Panc1 (cell line): Measurements from ENCODE around the gene TMEM236. TPM values are rescaled to one million over a fixed set of nuclear protein-coding genes. Genes with fewer than 3 reads are reported as not detected.

Experiments
- ATAC-seq: fragments of 200-7000 bp; cut with Tn5 transposase; 2 replicates; pipeline ENCODE4 v1.9.1; 2020; ENCODE audit warnings: mild to moderate bottlenecking, moderate library complexity
- BruUV-seq: library from RNA; stranded (reverse); fragments of 400-500 nt; replicated peaks from 2 replicates; lab custom pipeline; 2021; lab: Mats Ljungman, UMichigan
- CTCF ChIA-PET: fragments of 300-600 bp; sonication (Branson Sonifier 250); formaldehyde crosslinking; loops from one replicate; lab custom pipeline; 2022; ENCODE audit warnings: antibody characterized with exemption; lab: Charles Lee
- POLR2A ChIA-PET: fragments of 300-600 bp; sonication (Branson Sonifier 250); formaldehyde crosslinking; loops from one replicate; lab custom pipeline; 2022; ENCODE audit warnings: antibody characterized with exemption; lab: Charles Lee
- DNase-seq: peaks from one replicate; pipeline ENCODE4 v3.0.0-alpha.2; 2010; ENCODE audit warnings: low read depth, low spot score
- H3K27ac ChIP-seq: 2 replicates; pipeline ENCODE4 v1.5.1; 2011; ENCODE audit warnings: mild to moderate bottlenecking, low read length, inconsistent platforms
- H3K27me3 ChIP-seq: fragments of 200-500 bp; sonication (Bioruptor generic); 2 replicates; pipeline ENCODE4 v1.6.0; 2014; ENCODE audit warnings: low read length, inconsistent platforms; ENCODE audit not compliant: control insufficient read depth, insufficient read depth
- H3K36me3 ChIP-seq: fragments of 200-500 bp; sonication (Bioruptor generic); 2 replicates; pipeline ENCODE4 v1.5.1; 2014; ENCODE audit warnings: inconsistent platforms, mild to moderate bottlenecking, low read length, moderate library complexity; ENCODE audit not compliant: control insufficient read depth, insufficient read depth
- H3K4me1 ChIP-seq: 2 replicates; pipeline ENCODE4 v1.5.1; 2011; ENCODE audit warnings: inconsistent platforms, mild to moderate bottlenecking, low read length, moderate library complexity; ENCODE audit not compliant: control insufficient read depth, insufficient read depth
- H3K4me3 ChIP-seq, 2 experiments: 2 replicates each; pipeline ENCODE4 v1.5.1; 2011 to 2012; ENCODE audit warnings: low read depth in 2 of 2, low read length in 2 of 2, mild to moderate bottlenecking in 2 of 2, inconsistent platforms in 1 of 2, moderate library complexity in 1 of 2
- H3K9me3 ChIP-seq: fragments of 200-500 bp; sonication (Bioruptor generic); 2 replicates; pipeline ENCODE4 v1.5.1; 2014; ENCODE audit warnings: low read depth, mild to moderate bottlenecking, inconsistent platforms, low read length, moderate library complexity; ENCODE audit not compliant: control insufficient read depth, insufficient read depth
- POLR2AphosphoS5 ChIP-seq: IDR thresholded peaks from 2 replicates; pipeline ENCODE4 v1.6.1; 2012; ENCODE audit warnings: mild to moderate bottlenecking, low read depth, low read length, moderate library complexity
- SIN3A ChIP-seq: IDR thresholded peaks from 2 replicates; pipeline ENCODE4 v1.6.1; 2012; ENCODE audit warnings: low read depth, mild to moderate bottlenecking, low read length, moderate library complexity, borderline replicate concordance; ENCODE audit not compliant: insufficient read depth
- TCF7L2 ChIP-seq: IDR thresholded peaks from 2 replicates; pipeline ENCODE4 v1.6.1; 2011; ENCODE audit warnings: mild to moderate bottlenecking, low read depth, low read length, inconsistent platforms
- in situ Hi-C: cut with HindIII; loops from 2 replicates; pipeline ENCODE4 v1.10.0; 2016; ENCODE audit warnings: low sequenced_read_pairs, low pct_unique_long_range_greater_than_20kb
- intact Hi-C: fragments of 100-400 bp; cut with micrococcal nuclease; formaldehyde crosslinking; loops from one replicate; pipeline ENCODE4 v1.10.0; 2022; ENCODE audit not compliant: unreplicated experiment
- total RNA-seq: library from RNA; stranded (reverse); gene quantifications from one replicate; pipeline ENCODE4 v1.2.1, GENCODE V29; 2021; ENCODE audit not compliant: unreplicated experiment
- TF ChIP-seq, protein P1 (sequence below): fragments of 450-650 bp; IDR thresholded peaks from 2 replicates; pipeline ENCODE4 v1.5.1; 2017; ENCODE audit warnings: mild to moderate bottlenecking
- TF ChIP-seq, protein P2 (sequence below), 2 experiments: IDR thresholded peaks; 2 replicates each; pipeline ENCODE4 v1.6.1; 2011 to 2012; ENCODE audit warnings: low read depth in 2 of 2, control low read depth in 1 of 2, low read length in 1 of 2, mild to moderate bottlenecking in 1 of 2, moderate library complexity in 1 of 2; ENCODE audit not compliant: insufficient read depth in 1 of 2

Gene TMEM236
- total RNA-seq, 1 experiment from 2014 or later = 0.05 TPM

DNA sequence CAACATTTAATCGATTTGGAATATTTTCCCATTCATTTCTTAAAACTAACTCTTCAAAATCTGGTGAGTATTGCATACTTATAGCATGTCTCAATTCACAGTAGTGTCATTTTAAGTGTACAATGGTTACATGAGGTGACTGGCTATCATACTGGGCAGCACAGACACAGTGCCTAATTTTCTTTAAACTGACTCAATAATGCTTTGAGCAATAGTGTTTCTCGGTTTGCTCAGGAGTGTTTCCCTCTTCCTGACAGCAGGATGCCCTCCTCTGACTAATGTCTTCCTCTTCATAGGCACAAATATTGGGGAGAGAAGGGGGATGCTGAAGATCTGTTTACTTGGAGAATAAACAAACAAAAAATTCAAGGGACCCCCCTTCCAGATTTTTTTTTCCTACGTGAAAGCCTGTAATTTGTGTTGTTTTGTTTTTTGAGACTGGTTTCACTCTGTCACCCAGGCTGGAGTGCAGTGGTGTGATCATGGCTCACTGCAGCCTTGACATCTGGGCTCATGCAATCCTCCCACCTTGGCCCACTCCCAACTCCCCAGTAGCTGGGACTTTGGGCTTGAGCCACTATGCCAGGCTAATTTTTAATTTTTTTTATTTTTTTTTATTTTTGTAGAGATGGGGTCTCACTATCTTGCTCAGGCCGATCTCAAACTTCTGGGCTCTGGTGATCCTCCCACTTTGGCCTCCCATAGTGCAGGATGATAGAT lies 59.3 kb downstream of the TMEM236 start:
- no peaks in the 10 kb centered on the region for H3K27me3 ChIP-seq
- POLR2A ChIA-PET = no interaction called here
- no peaks in the 10 kb centered on the region for H3K4me1 ChIP-seq
- no peak overlapping the region for H3K4me3 ChIP-seq
- no TSS peak for BruUV-seq
- no peak for DNase-seq
- ATAC-seq = no peak
- H3K36me3 ChIP-seq = no peaks in the 10 kb centered on the region
- H3K27ac ChIP-seq = no peak overlapping the region
- intact Hi-C loops (no loop called here), in situ Hi-C loops (no loop called here)
- H3K9me3 ChIP-seq = no peaks in the 10 kb centered on the region
- TF ChIP-seq, protein P1, sequence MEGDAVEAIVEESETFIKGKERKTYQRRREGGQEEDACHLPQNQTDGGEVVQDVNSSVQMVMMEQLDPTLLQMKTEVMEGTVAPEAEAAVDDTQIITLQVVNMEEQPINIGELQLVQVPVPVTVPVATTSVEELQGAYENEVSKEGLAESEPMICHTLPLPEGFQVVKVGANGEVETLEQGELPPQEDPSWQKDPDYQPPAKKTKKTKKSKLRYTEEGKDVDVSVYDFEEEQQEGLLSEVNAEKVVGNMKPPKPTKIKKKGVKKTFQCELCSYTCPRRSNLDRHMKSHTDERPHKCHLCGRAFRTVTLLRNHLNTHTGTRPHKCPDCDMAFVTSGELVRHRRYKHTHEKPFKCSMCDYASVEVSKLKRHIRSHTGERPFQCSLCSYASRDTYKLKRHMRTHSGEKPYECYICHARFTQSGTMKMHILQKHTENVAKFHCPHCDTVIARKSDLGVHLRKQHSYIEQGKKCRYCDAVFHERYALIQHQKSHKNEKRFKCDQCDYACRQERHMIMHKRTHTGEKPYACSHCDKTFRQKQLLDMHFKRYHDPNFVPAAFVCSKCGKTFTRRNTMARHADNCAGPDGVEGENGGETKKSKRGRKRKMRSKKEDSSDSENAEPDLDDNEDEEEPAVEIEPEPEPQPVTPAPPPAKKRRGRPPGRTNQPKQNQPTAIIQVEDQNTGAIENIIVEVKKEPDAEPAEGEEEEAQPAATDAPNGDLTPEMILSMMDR = no peak
- TF ChIP-seq, protein P2, sequence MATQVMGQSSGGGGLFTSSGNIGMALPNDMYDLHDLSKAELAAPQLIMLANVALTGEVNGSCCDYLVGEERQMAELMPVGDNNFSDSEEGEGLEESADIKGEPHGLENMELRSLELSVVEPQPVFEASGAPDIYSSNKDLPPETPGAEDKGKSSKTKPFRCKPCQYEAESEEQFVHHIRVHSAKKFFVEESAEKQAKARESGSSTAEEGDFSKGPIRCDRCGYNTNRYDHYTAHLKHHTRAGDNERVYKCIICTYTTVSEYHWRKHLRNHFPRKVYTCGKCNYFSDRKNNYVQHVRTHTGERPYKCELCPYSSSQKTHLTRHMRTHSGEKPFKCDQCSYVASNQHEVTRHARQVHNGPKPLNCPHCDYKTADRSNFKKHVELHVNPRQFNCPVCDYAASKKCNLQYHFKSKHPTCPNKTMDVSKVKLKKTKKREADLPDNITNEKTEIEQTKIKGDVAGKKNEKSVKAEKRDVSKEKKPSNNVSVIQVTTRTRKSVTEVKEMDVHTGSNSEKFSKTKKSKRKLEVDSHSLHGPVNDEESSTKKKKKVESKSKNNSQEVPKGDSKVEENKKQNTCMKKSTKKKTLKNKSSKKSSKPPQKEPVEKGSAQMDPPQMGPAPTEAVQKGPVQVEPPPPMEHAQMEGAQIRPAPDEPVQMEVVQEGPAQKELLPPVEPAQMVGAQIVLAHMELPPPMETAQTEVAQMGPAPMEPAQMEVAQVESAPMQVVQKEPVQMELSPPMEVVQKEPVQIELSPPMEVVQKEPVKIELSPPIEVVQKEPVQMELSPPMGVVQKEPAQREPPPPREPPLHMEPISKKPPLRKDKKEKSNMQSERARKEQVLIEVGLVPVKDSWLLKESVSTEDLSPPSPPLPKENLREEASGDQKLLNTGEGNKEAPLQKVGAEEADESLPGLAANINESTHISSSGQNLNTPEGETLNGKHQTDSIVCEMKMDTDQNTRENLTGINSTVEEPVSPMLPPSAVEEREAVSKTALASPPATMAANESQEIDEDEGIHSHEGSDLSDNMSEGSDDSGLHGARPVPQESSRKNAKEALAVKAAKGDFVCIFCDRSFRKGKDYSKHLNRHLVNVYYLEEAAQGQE (IDR thresholded peaks at IDR 0.05; ENCODE audit: insufficient read depth in 1 of 2, low read depth in 2 of 2, low read length in 1 of 2) = no peak
- TF ChIP-seq POLR2AphosphoS5 = no peak
- no peak for TF ChIP-seq TCF7L2
- no peak for TF ChIP-seq SIN3A
- CTCF ChIA-PET = no interaction called here

DNA sequence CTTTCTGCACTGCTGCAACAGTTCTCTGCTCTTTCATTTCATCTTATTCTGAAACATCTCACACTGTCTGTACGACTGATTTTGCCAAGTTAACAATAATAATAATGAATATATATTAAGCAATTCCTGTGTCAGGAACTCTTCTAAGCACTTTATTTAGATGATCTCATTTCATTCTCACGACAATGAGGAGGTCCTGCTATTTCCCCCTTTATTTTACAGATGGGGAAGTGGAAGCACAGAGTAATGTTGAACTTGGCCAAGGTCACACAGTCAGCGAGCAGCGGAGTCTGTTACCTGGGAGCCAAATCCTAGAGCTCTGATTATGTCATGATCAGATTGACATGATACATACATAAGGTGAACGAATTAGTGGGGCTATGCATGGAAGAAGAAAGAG lies 63.0 kb downstream of the TMEM236 start:
- in situ Hi-C loops = no loop called here
- intact Hi-C loops = no loop called here
- POLR2A ChIA-PET = no interaction called here
- H3K4me1 ChIP-seq = no peaks in the 10 kb centered on the region
- no peaks in the 10 kb centered on the region for H3K36me3 ChIP-seq
- BruUV-seq = no TSS peak
- no peak for ATAC-seq
- CTCF ChIA-PET = no interaction called here
- no peaks in the 10 kb centered on the region for H3K9me3 ChIP-seq
- no peak for DNase-seq
- H3K27me3 ChIP-seq = no peaks in the 10 kb centered on the region
- H3K4me3 ChIP-seq = no peak overlapping the region
- no peak overlapping the region for H3K27ac ChIP-seq
- TF ChIP-seq TCF7L2 = no peak

DNA sequence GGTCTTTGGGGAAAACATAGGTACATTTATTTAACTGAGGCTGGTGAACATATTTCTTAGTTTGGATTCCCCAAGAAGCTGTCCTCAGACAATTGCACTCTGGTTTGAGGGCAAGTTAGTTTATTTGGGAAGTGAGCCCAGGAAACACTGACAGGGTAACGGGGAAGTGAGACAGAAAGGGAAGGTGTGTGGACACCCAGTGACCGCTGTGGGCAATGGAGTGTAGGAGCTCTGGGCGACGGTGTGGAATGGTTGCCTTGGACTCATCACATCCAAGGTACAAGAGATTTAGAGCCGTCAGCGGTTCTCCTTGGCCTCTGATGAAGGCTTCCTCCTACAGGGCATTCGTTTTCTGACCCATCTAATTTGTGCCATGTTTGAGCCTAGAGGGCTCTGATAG lies 64.2 kb downstream of the TMEM236 start:
- Histone ChIP-seq H3K27me3 (no peaks in the 10 kb centered on the region), H3K27ac (no peak overlapping the region), H3K36me3 (no peaks in the 10 kb centered on the region), H3K9me3 (no peaks in the 10 kb centered on the region), H3K4me1 (no peaks in the 10 kb centered on the region), H3K4me3 (no peak overlapping the region)
- no peak for TF ChIP-seq SIN3A
- TF ChIP-seq POLR2AphosphoS5 = no peak
- TF ChIP-seq, protein P1 = no peak
- TF ChIP-seq, protein P2 (IDR thresholded peaks at IDR 0.05; ENCODE audit: insufficient read depth in 1 of 2, low read depth in 2 of 2, low read length in 1 of 2) = no peak
- CTCF ChIA-PET = no interaction called here
- in situ Hi-C loops = no loop called here
- ATAC-seq (no peak), DNase-seq (no peak)
- POLR2A ChIA-PET = no interaction called here
- BruUV-seq = no TSS peak
- intact Hi-C loops = no loop called here
